GM23338 (cell line): ENCODE results near the gene CNDP1. TPM values are rescaled to one million over a fixed set of nuclear protein-coding genes. Genes with fewer than 3 reads are reported as not detected.

Source experiments
- ATAC-seq: fragments of 200-7000 bp; cut with Tn5 transposase; 3 replicates; pipeline ENCODE4 v1.9.1; 2020
- DNase-seq: peaks from one replicate; pipeline ENCODE4 v3.0.0-alpha.2; 2015; ENCODE audit warnings: low spot score
- H2AFZ ChIP-seq: fragments of 200-600 bp; sonication (generic); 2 replicates; pipeline ENCODE4 v1.8.0; 2016; ENCODE audit warnings: antibody characterized with exemption, mild to moderate bottlenecking, moderate library complexity
- H3F3A ChIP-seq: fragments of 200-600 bp; sonication (generic); replicated peaks from 2 replicates; pipeline ENCODE4 v1.8.0; 2017; ENCODE audit warnings: antibody characterized with exemption, mixed run types, low read depth
- H3K27ac ChIP-seq: fragments of 200-600 bp; sonication (generic); 2 replicates; pipeline ENCODE4 v1.6.1; 2016; ENCODE audit warnings: low read depth
- H3K27me3 ChIP-seq: fragments of 200-600 bp; sonication (generic); 2 replicates; pipeline ENCODE4 v1.8.0; 2016; ENCODE audit warnings: mild to moderate bottlenecking, mixed run types, moderate library complexity; ENCODE audit not compliant: insufficient read depth
- H3K36me3 ChIP-seq: fragments of 200-600 bp; sonication (generic); 2 replicates; pipeline ENCODE4 v1.8.0; 2016; ENCODE audit warnings: mild to moderate bottlenecking; ENCODE audit not compliant: insufficient read depth
- H3K4me1 ChIP-seq: fragments of 200-600 bp; sonication (generic); 2 replicates; pipeline ENCODE4 v1.8.0; 2016; ENCODE audit warnings: mild to moderate bottlenecking, moderate library complexity; ENCODE audit not compliant: insufficient read depth
- H3K4me2 ChIP-seq: fragments of 200-600 bp; sonication (generic); 2 replicates; pipeline ENCODE4 v1.7.1; 2017; ENCODE audit warnings: mixed run types
- H3K4me3 ChIP-seq: fragments of 200-600 bp; sonication (generic); 2 replicates; pipeline ENCODE4 v1.6.1; 2016; ENCODE audit warnings: mixed run types
- H3K79me2 ChIP-seq: fragments of 200-600 bp; sonication (generic); replicated peaks from 2 replicates; pipeline ENCODE4 v1.8.0; 2017; ENCODE audit warnings: mild to moderate bottlenecking; ENCODE audit not compliant: insufficient read depth
- H3K9me2 ChIP-seq: fragments of 200-600 bp; sonication (generic); 2 replicates; pipeline ENCODE4 v1.8.0; 2017; ENCODE audit not compliant: insufficient read depth
- H4K20me1 ChIP-seq: fragments of 200-600 bp; sonication (generic); replicated peaks from 2 replicates; pipeline ENCODE4 v1.8.0; 2017; ENCODE audit warnings: mild to moderate bottlenecking; ENCODE audit not compliant: insufficient read depth
- H3K27ac Mint-ChIP-seq: 2 replicates; pipeline ENCODE4 v1.8.0; 2020; ENCODE audit warnings: inconsistent platforms, mild to moderate bottlenecking, moderate library complexity, mixed read lengths
- H3K27me3 Mint-ChIP-seq: 3 replicates; pipeline ENCODE4 v1.8.0; 2022; ENCODE audit warnings: low read depth, mild to moderate bottlenecking, moderate library complexity, mixed read lengths, inconsistent platforms; ENCODE audit not compliant: insufficient read depth, poor library complexity
- H3K36me3 Mint-ChIP-seq: 3 replicates; pipeline ENCODE4 v1.8.0; 2021; ENCODE audit warnings: low read depth, mild to moderate bottlenecking, inconsistent platforms, moderate library complexity, mixed read lengths
- H3K4me1 Mint-ChIP-seq: 3 replicates; pipeline ENCODE4 v1.8.0; 2020; ENCODE audit warnings: mild to moderate bottlenecking, inconsistent platforms, mixed read lengths
- H3K4me3 Mint-ChIP-seq: 3 replicates; pipeline ENCODE4 v1.8.0; 2021; ENCODE audit warnings: moderate library complexity, mild to moderate bottlenecking, inconsistent platforms, mixed read lengths
- H3K9me3 Mint-ChIP-seq: 3 replicates; pipeline ENCODE4 v1.8.0; 2020; ENCODE audit warnings: moderate library complexity, mild to moderate bottlenecking, inconsistent platforms, mixed read lengths
- CREB1 ChIP-seq: fragments of 250-450 bp; sonication (Bioruptor Pico); IDR thresholded peaks from 2 replicates; pipeline ENCODE4 v1.5.0; 2020; ENCODE audit warnings: low read depth, mild to moderate bottlenecking, moderate library complexity
- CTCF ChIP-seq, 2 experiments: fragments of 200-600 bp in 1 of 2; sonication (generic) in 1 of 2; conservative IDR thresholded peaks; 2 replicates each; pipeline versions ENCODE4 v1.5.1 to v1.6.1; 2016 to 2017; ENCODE audit warnings: antibody characterized with exemption in 2 of 2, low read depth in 2 of 2, mild to moderate bottlenecking in 2 of 2, moderate library complexity in 1 of 2
- JUNB ChIP-seq: IDR thresholded peaks from one replicate; pipeline ENCODE4 v1.6.1; 2016; ENCODE audit warnings: antibody characterized with exemption; ENCODE audit not compliant: unreplicated experiment
- POLR2AphosphoS5 ChIP-seq: IDR thresholded peaks from 2 replicates; pipeline ENCODE4 v1.6.1; 2016; ENCODE audit warnings: antibody characterized with exemption, low read depth
- ZNF114 ChIP-seq: fragments of 250-450 bp; sonication (Bioruptor Pico); IDR thresholded peaks from 2 replicates; pipeline ENCODE4 v1.5.0; 2020; ENCODE audit warnings: mild to moderate bottlenecking, moderate library complexity
- ZNF331 ChIP-seq: fragments of 250-450 bp; sonication (Bioruptor Pico); IDR thresholded peaks from 2 replicates; pipeline ENCODE4 v1.5.0; 2020; ENCODE audit warnings: low read depth, mild to moderate bottlenecking, moderate library complexity
- ZNF462 ChIP-seq: fragments of 250-450 bp; sonication (Bioruptor Pico); IDR thresholded peaks from 2 replicates; pipeline ENCODE4 v1.5.0; 2020; ENCODE audit warnings: mild to moderate bottlenecking, moderate library complexity
- polyA plus RNA-seq: library from polyadenylated mRNA; unstranded; fragments of >200 nt; fragmentation: Nextera tagmentation; extraction: Ambion mirVana; gene quantifications from 2 replicates; pipeline ENCODE4 v1.2.1, GENCODE V29; 2016
- total RNA-seq: library from RNA; depleted of rRNA; stranded (reverse); fragments of >200 nt; shearing (Covaris generic); gene quantifications from 2 replicates; pipeline ENCODE4 v1.2.3, GENCODE V29; 2014

The CNDP1 gene
- total and polyA plus RNA-seq, 2 experiments from 2014 or later = 0.03 to 0.11 TPM

GRCh38 chr18:74508821-74509225 lies 25.5 kb upstream of the CNDP1 start:
- no peak overlapping the region for H3K27ac Mint-ChIP-seq
- no peak overlapping the region for H3K4me2 ChIP-seq
- peaks cover 9% of the 10 kb centered on the region; the same call in 1 of the 2 replicates for H3K79me2 ChIP-seq
- no peak overlapping the region for H3K27ac ChIP-seq
- H3K36me3 ChIP-seq = peaks cover 39% of the 10 kb centered on the region
- no peak for DNase-seq
- H3K4me3 ChIP-seq = no peak overlapping the region
- no peak overlapping the region for H2AFZ ChIP-seq
- peaks cover 91% of the 10 kb centered on the region for H3K36me3 Mint-ChIP-seq
- peaks cover 28% of the 10 kb centered on the region for H3K4me1 Mint-ChIP-seq
- no peak overlapping the region for H3K4me3 Mint-ChIP-seq
- peaks cover 14% of the 10 kb centered on the region for H4K20me1 ChIP-seq
- TF ChIP-seq CTCF (conservative IDR thresholded peaks at IDR 0.05; ENCODE audit: low read depth in 2 of 2) = no peak
- TF ChIP-seq ZNF331 (CRISPR knock-in tag) = no peak
- no peak for TF ChIP-seq ZNF114 (CRISPR knock-in tag)
- TF ChIP-seq POLR2AphosphoS5 = no peak
- no peak for TF ChIP-seq ZNF462
- TF ChIP-seq JUNB = no peak
- no peak for TF ChIP-seq CREB1 (CRISPR knock-in tag)
- H3K27me3 Mint-ChIP-seq = peaks cover 2% of the 10 kb centered on the region
- H3K9me2 ChIP-seq = no peaks in the 10 kb centered on the region
- no peak for ATAC-seq
- no peaks in the 10 kb centered on the region for H3K9me3 Mint-ChIP-seq
- no peaks in the 10 kb centered on the region for H3K27me3 ChIP-seq
- H3F3A ChIP-seq = no peaks in the 10 kb centered on the region
- H3K4me1 ChIP-seq = no peaks in the 10 kb centered on the region; the same call in 1 of the 2 replicates
